Measurements from ENCODE around the gene RNU4-1. TPM values are rescaled to one million over a fixed set of nuclear protein-coding genes. Genes with fewer than 3 reads are reported as not detected.

Gene RNU4-1
- total and polyA plus RNA-seq, 4 donors: under 0.01 to 26.0 (median under 0.01) TPM; not detected in 1

DNA sequence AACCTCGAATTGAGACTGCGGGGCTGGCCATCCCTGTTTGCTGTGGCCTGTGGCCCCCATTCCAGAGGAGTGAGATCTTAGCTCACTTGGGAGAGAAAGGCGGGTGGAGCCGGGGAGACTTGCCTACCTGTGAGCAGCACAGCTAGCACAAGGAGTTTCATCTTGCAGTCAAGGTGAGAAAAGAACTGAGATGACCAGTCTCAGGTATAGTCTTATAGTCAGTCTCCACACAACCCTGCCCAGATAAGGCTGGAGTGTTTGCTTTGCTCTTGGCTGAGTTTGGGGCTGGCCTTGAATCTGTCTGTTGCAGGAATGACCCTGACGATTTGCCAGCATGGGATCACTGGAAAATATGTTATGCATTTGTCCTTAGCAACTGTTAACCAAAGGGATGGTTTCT is 34.6 kb upstream of the RNU4-1 start, which contains the start of gene PLA2G1B:
Gene PLA2G1B, minus strand, starts transcription at position 187 of the 400 bp plus-strand sequence. Its CDS starts 26 bp downstream, at position 161.
- no peak within 1 kb of the TSS for H3K27ac ChIP-seq (ENCODE audit: low read depth in 1 of 2, low read length in 2 of 2)
- H3K9ac ChIP-seq (ENCODE audit: low read depth in 1 of 2, low read length in 2 of 2): no peak within 1 kb of the TSS
- no peak within 1 kb of the TSS for H3K4me3 ChIP-seq (ENCODE audit: low read depth in 1 of 3, low read length in 3 of 3)
- H3K27me3 ChIP-seq (ENCODE audit: control insufficient read depth in 4 of 4, insufficient read depth in 4 of 4, low read length in 3 of 4): no peaks in the 10 kb centered on the region
- peaks cover 2 to 26% (median 17%) of the 10 kb centered on the region in 4 donors for H3K4me1 ChIP-seq (ENCODE audit: control insufficient read depth in 4 of 4, insufficient read depth in 4 of 4, low read length in 3 of 4)
- WGBS: 73% methylated on average over 5 of the region's 5 CpGs
- TF ChIP-seq ZBTB33 (IDR thresholded peaks at IDR 0.05) (no peak), HNF4A (conservative IDR thresholded peaks at IDR 0.05) (peak in 1 of 2 donors; percentile 10), TAF1 (conservative IDR thresholded peaks at IDR 0.05) (no peak)
- H3K36me3 ChIP-seq (ENCODE audit: control insufficient read depth in 4 of 4, insufficient read depth in 3 of 4, low read depth in 1 of 4, low read length in 3 of 4): no peaks in the 10 kb centered on the region
- H3K9me3 ChIP-seq (ENCODE audit: control insufficient read depth in 4 of 4, low read length in 3 of 4): no peaks in the 10 kb centered on the region
- no peak for DNase-seq (ENCODE audit: low spot score)

GRCh38 chr12:120324841-120325417 is 31.9 kb upstream of the RNU4-1 start:
- Histone ChIP-seq H3K4me3 (ENCODE audit: low read depth in 1 of 3, low read length in 3 of 3) (no peak overlapping the region), H3K27ac (ENCODE audit: low read depth in 1 of 2, low read length in 2 of 2) (no peak overlapping the region), H3K27me3 (ENCODE audit: control insufficient read depth in 4 of 4, insufficient read depth in 4 of 4, low read length in 3 of 4) (no peaks in the 10 kb centered on the region), H3K9ac (ENCODE audit: low read depth in 1 of 2, low read length in 2 of 2) (no peak overlapping the region), H3K36me3 (ENCODE audit: control insufficient read depth in 4 of 4, insufficient read depth in 3 of 4, low read depth in 1 of 4, low read length in 3 of 4) (no peaks in the 10 kb centered on the region), H3K4me1 (ENCODE audit: control insufficient read depth in 4 of 4, insufficient read depth in 4 of 4, low read length in 3 of 4) (peaks cover 5 to 33% (median 25%) of the 10 kb centered on the region in 4 donors), H3K9me3 (ENCODE audit: control insufficient read depth in 4 of 4, low read length in 3 of 4) (no peaks in the 10 kb centered on the region)
- TF ChIP-seq ZBTB33 (IDR thresholded peaks at IDR 0.05) (no peak), CTCF (IDR thresholded peaks at IDR 0.05; ENCODE audit: low read depth, low read length, missing input control) (no peak), NR2F2 (IDR thresholded peaks at IDR 0.05) (no peak), ATF3 (IDR thresholded peaks at IDR 0.05) (no peak), SP1 (IDR thresholded peaks at IDR 0.05) (no peak), EGR1 (IDR thresholded peaks at IDR 0.05; ENCODE audit: low read depth in 2 of 2) (no peak), FOXA1 (IDR thresholded peaks at IDR 0.05) (peak; percentile 5), HNF4G (IDR thresholded peaks at IDR 0.05) (no peak), TAF1 (conservative IDR thresholded peaks at IDR 0.05) (no peak), JUND (IDR thresholded peaks at IDR 0.05) (no peak), RAD21 (IDR thresholded peaks at IDR 0.05) (no peak), YY1 (IDR thresholded peaks at IDR 0.05) (no peak), MAX (IDR thresholded peaks at IDR 0.05) (no peak), RXRA (IDR thresholded peaks at IDR 0.05) (peak in 1 of 2 donors; percentile 21), HNF4A (conservative IDR thresholded peaks at IDR 0.05) (peak; percentile 28 to 30), FOXA2 (IDR thresholded peaks at IDR 0.05) (no peak), GABPA (IDR thresholded peaks at IDR 0.05 in 1 of 2, conservative IDR thresholded peaks at IDR 0.05 in 1 of 2) (no peak)
- TF ChIP-seq, protein P1, sequence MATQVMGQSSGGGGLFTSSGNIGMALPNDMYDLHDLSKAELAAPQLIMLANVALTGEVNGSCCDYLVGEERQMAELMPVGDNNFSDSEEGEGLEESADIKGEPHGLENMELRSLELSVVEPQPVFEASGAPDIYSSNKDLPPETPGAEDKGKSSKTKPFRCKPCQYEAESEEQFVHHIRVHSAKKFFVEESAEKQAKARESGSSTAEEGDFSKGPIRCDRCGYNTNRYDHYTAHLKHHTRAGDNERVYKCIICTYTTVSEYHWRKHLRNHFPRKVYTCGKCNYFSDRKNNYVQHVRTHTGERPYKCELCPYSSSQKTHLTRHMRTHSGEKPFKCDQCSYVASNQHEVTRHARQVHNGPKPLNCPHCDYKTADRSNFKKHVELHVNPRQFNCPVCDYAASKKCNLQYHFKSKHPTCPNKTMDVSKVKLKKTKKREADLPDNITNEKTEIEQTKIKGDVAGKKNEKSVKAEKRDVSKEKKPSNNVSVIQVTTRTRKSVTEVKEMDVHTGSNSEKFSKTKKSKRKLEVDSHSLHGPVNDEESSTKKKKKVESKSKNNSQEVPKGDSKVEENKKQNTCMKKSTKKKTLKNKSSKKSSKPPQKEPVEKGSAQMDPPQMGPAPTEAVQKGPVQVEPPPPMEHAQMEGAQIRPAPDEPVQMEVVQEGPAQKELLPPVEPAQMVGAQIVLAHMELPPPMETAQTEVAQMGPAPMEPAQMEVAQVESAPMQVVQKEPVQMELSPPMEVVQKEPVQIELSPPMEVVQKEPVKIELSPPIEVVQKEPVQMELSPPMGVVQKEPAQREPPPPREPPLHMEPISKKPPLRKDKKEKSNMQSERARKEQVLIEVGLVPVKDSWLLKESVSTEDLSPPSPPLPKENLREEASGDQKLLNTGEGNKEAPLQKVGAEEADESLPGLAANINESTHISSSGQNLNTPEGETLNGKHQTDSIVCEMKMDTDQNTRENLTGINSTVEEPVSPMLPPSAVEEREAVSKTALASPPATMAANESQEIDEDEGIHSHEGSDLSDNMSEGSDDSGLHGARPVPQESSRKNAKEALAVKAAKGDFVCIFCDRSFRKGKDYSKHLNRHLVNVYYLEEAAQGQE (IDR thresholded peaks at IDR 0.05): peak; percentile 92
- 53% methylated on average over 9 of the region's 9 CpGs for WGBS
- DNase-seq (ENCODE audit: low spot score): no peak
